ENCODE measurements around the gene TBC1D32. TPM values are rescaled to one million over a fixed set of nuclear protein-coding genes. Genes with fewer than 3 reads are reported as not detected.

Gene TBC1D32
- total RNA-seq, 2 experiments from 2014 or later: 9.4 to 9.8 TPM

DNA sequence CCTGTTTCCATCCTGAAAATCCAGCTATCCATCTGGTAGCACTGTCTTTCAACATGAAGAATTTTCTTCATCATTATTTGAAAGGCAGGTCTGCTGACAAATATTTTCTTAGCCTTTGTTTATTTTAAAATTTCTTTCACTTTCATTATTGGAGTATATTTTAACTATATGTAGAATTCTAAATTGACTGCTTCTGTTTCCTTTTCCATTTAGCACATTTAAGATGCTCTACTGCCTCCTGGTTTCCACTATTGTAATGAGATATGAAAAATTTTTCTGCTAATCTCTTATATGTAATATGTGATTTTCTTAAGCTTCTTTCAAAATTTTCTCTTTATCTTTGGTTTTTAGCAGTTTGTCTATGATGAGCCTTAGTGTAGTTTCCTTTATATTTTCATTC lies 97.3 kb downstream of the TBC1D32 start:
- no peak overlapping the region for H3K27ac Mint-ChIP-seq
- peaks cover 3% of the 10 kb centered on the region for H3K36me3 ChIP-seq (ENCODE audit: insufficient read depth, low read length)
- H3K4me3 Mint-ChIP-seq: no peak overlapping the region
- ATAC-seq (ENCODE audit: poor library complexity) (no peak), DNase-seq (peak in 1 of 14 experiments; percentile 1)
- no peaks in the 10 kb centered on the region for H3K9me3 ChIP-seq (ENCODE audit: control insufficient read depth in 1 of 2, insufficient read depth in 1 of 2, low read length in 2 of 2)
- intact Hi-C loops (cut with DNase I, micrococcal nuclease): no loop called here
- ChIA-PET CTCF (no interaction called here), POLR2A (no interaction called here)
- peaks cover 83% of the 10 kb centered on the region for H3K36me3 Mint-ChIP-seq (ENCODE audit: low read depth)
- no peaks in the 10 kb centered on the region for H3K27me3 Mint-ChIP-seq
- H3K9me3 Mint-ChIP-seq: no peaks in the 10 kb centered on the region
- no peaks in the 10 kb centered on the region for H3K4me1 ChIP-seq (ENCODE audit: insufficient read depth, low read length)
- H3K27me3 ChIP-seq (ENCODE audit: control insufficient read depth in 1 of 2, insufficient read depth in 2 of 2, low read length in 2 of 2): no peaks in the 10 kb centered on the region
- no peaks in the 10 kb centered on the region for H3K4me1 Mint-ChIP-seq (ENCODE audit: low read depth)
- TF ChIP-seq CTCF (IDR thresholded peaks at IDR 0.05): no peak
- H3K4me3 ChIP-seq (ENCODE audit: low read length): no peak overlapping the region
- H3K27ac ChIP-seq (ENCODE audit: low read depth in 1 of 2, low read length in 2 of 2): no peak overlapping the region

DNA sequence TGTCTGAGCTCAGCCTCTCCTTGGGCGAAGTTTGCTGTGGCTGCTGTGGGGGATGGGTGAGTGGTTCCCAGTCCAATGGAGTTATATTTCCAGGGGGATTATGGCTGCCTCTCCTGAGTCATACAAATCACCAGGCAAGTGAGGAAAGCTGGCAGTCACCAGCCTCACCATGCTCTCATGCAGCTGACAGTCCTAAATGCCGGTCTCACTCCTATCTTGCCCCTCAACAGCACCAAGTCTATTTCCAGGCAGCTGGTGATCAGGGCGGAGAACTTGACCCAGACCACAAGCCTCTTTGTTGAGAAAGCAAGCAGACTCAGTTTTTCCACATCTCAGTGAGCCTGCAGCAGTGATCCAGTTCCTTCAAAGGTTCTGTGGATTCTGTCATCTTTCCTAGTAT lies 98.9 kb downstream of the TBC1D32 start:
- CTCF ChIA-PET: no interaction called here
- no peak for ATAC-seq (ENCODE audit: poor library complexity)

DNA sequence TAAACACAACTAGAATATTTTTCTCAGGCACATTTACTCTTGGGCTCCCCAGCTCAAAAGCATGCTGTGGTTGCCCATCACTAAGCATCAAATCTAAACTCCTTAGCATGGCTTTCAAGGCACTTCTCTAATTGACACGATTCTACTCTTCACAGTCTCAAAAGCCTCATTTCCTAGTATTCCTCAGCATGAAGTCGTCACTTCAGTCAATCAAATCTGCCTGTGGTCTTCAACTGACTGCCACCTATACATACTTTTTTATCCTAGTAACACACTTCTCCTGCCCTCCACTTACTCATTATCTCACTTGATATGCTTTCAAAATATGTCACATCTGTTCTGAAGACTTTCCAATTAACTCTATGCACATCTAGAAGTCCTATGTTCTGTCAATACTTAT lies 110.3 kb downstream of the TBC1D32 start:
- H3K27ac ChIP-seq (ENCODE audit: low read depth in 1 of 2, low read length in 2 of 2): no peak overlapping the region
- H3K4me3 Mint-ChIP-seq: no peak overlapping the region
- H3K9me3 Mint-ChIP-seq: no peaks in the 10 kb centered on the region
- intact Hi-C loops (cut with DNase I, micrococcal nuclease): no loop called here
- ChIA-PET POLR2A (no interaction called here), CTCF (no interaction called here)
- no peak for TF ChIP-seq CTCF (IDR thresholded peaks at IDR 0.05)
- DNase-seq (no peak), ATAC-seq (ENCODE audit: poor library complexity) (no peak)
- no peaks in the 10 kb centered on the region for H3K27me3 Mint-ChIP-seq
- H3K36me3 ChIP-seq (ENCODE audit: insufficient read depth, low read length): no peaks in the 10 kb centered on the region
- no peaks in the 10 kb centered on the region for H3K27me3 ChIP-seq (ENCODE audit: control insufficient read depth in 1 of 2, insufficient read depth in 2 of 2, low read length in 2 of 2)
- H3K27ac Mint-ChIP-seq: no peak overlapping the region
- no peak overlapping the region for H3K4me3 ChIP-seq (ENCODE audit: low read length)
- H3K36me3 Mint-ChIP-seq (ENCODE audit: low read depth): peaks cover 53% of the 10 kb centered on the region
- H3K4me1 Mint-ChIP-seq (ENCODE audit: low read depth): no peaks in the 10 kb centered on the region
- H3K9me3 ChIP-seq (ENCODE audit: control insufficient read depth in 1 of 2, insufficient read depth in 1 of 2, low read length in 2 of 2): no peaks in the 10 kb centered on the region
- no peaks in the 10 kb centered on the region for H3K4me1 ChIP-seq (ENCODE audit: insufficient read depth, low read length)

More for the DNA sequence above, 98.9 kb downstream of the TBC1D32 start:
- no peak for DNase-seq
- TF ChIP-seq CTCF (IDR thresholded peaks at IDR 0.05): no peak
- intact Hi-C loops (cut with DNase I, micrococcal nuclease): no loop called here
- H3K4me1 Mint-ChIP-seq (ENCODE audit: low read depth): no peaks in the 10 kb centered on the region
- H3K9me3 Mint-ChIP-seq: no peaks in the 10 kb centered on the region
- H3K27ac Mint-ChIP-seq: no peak overlapping the region
- no peak overlapping the region for H3K4me3 ChIP-seq (ENCODE audit: low read length)
- peaks cover 80% of the 10 kb centered on the region for H3K36me3 Mint-ChIP-seq (ENCODE audit: low read depth)
- H3K4me3 Mint-ChIP-seq: no peak overlapping the region
- no peaks in the 10 kb centered on the region for H3K27me3 ChIP-seq (ENCODE audit: control insufficient read depth in 1 of 2, insufficient read depth in 2 of 2, low read length in 2 of 2)
- no peak overlapping the region for H3K27ac ChIP-seq (ENCODE audit: low read depth in 1 of 2, low read length in 2 of 2)
- H3K27me3 Mint-ChIP-seq: no peaks in the 10 kb centered on the region
- peaks cover 3% of the 10 kb centered on the region for H3K36me3 ChIP-seq (ENCODE audit: insufficient read depth, low read length)
- no peaks in the 10 kb centered on the region for H3K9me3 ChIP-seq (ENCODE audit: control insufficient read depth in 1 of 2, insufficient read depth in 1 of 2, low read length in 2 of 2)
- POLR2A ChIA-PET: no interaction called here
- H3K4me1 ChIP-seq (ENCODE audit: insufficient read depth, low read length): no peaks in the 10 kb centered on the region

All from CD4-positive, alpha-beta T cell (primary cell).